H1 (cell line): ENCODE results near the gene PDGFB. TPM values are rescaled to one million over a fixed set of nuclear protein-coding genes. Genes with fewer than 3 reads are reported as not detected.

ENCODE experiments used
- GABPA ChIP-seq: IDR thresholded peaks from 2 replicates; pipeline ENCODE4 v1.6.1; 2011; ENCODE audit warnings: mild to moderate bottlenecking, low read length, moderate library complexity, borderline replicate concordance; ENCODE audit not compliant: insufficient read depth
- polyA plus RNA-seq, 7 experiments: library from polyadenylated mRNA; depleted of rRNA in 3 of 7; stranded (reverse) in 5 of 7; unstranded in 2 of 7; fragments of >200 nt in 5 of 7; fragments of 200-250 nt in 2 of 7; gene quantifications; 1 replicate in 5 of 7; 2 replicates in 1 of 7; 4 replicates in 1 of 7; pipeline versions ENCODE4 v1.2.1 to v1.2.3, GENCODE V29; 2011 to 2013; ENCODE audit warnings: missing spikeins in 2 of 7, mixed read lengths in 2 of 7
- total RNA-seq: library from RNA; stranded (reverse); fragmentation: NEBNext Ultra II Directional; extraction: Animal tissue kit (Norgen Biotek cat#: 25700); gene quantifications from 2 replicates; pipeline ENCODE4 v1.2.1, GENCODE V29; 2021

The PDGFB gene
- total and polyA plus RNA-seq, 2 of the 8 experiments (the other 6 are each of a cell fraction or from before 2014, with no cell fraction given): 3.9 to 8.5 TPM

DNA sequence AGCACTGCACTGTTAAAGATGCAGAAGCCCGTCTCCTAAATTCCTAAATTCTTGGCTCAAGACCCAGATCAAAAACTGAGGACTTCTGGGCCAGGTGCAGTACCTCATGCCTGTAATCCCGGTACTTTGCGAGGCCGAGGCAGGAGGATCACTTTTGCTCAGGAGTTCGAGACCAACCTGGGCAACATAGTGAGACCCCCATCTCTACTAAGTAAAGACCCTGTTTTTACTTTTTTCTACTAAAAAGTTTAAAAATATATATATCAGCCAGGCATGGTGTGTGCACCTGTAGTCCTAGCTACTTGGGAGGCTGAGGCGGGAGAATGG lies 29.7 kb downstream of the PDGFB start (continued):
- TF ChIP-seq GABPA: no peak
